ENCODE measurements around the gene MPP3.
"Not testable (repeated sequence)": the region's sequence is repeated elsewhere in the genome, so short reads cannot be mapped to it uniquely, and the experiment has no call there.

The MPP3 gene

GRCh38 chr17:43800736-43801135 lies 32.2 kb downstream of the MPP3 start:
- no peak for DNase-seq

GRCh38 chr17:43799047-43799446 lies 33.9 kb downstream of the MPP3 start:
- DNase-seq: no peak

- not testable (repeated sequence) for DNase-seq
Observed at GRCh38 chr17:43798024-43798423, 34.9 kb downstream of the MPP3 start.

GRCh38 chr17:43792668-43793067 lies 40.3 kb downstream of the MPP3 start:
- not testable (repeated sequence) for DNase-seq

GRCh38 chr17:43791589-43791988 lies 41.4 kb downstream of the MPP3 start:
- DNase-seq: no peak

- no peak for DNase-seq
Observed at GRCh38 chr17:43790311-43790940, 42.5 kb downstream of the MPP3 start.

GRCh38 chr17:43789482-43789881 lies 43.5 kb downstream of the MPP3 start:
- DNase-seq: no peak

- DNase-seq: no peak
Observed at GRCh38 chr17:43788540-43788939, 44.4 kb downstream of the MPP3 start.

- DNase-seq: no peak
Observed at GRCh38 chr17:43787728-43788127, 45.2 kb downstream of the MPP3 start.

- no peak for DNase-seq
Observed at GRCh38 chr17:43784628-43785101, 48.3 kb downstream of the MPP3 start.

GRCh38 chr17:43784068-43784467 lies 48.9 kb downstream of the MPP3 start:
- no peak for DNase-seq

- DNase-seq: no peak
Observed at GRCh38 chr17:43782913-43783680, 49.8 kb downstream of the MPP3 start.

GRCh38 chr17:43780135-43780534 lies 52.8 kb downstream of the MPP3 start, which contains the start of gene CFAP97D1:
Gene CFAP97D1, plus strand, starts transcription at chr17:43780435. Its CDS starts 28 bp downstream, at chr17:43780463.
- no peak for DNase-seq

- DNase-seq: peak; percentile 44
Observed at GRCh38 chr17:43779145-43780125, 53.5 kb downstream of the MPP3 start.

GRCh38 chr17:43778337-43779144 lies 54.4 kb downstream of the MPP3 start, which contains the start of gene DUSP3:
Gene DUSP3, minus strand, starts transcription at chr17:43778977. Its CDS starts 53 bp downstream, at chr17:43778924.
- peak; percentile 33 for DNase-seq

- no peak for DNase-seq
Observed at GRCh38 chr17:43774304-43775250, 58.4 kb downstream of the MPP3 start.

- peak; percentile 80 for DNase-seq
Observed at GRCh38 chr17:43772877-43773648, 59.9 kb downstream of the MPP3 start.

GRCh38 chr17:43771463-43771862 lies 61.5 kb downstream of the MPP3 start:
- no peak for DNase-seq

- DNase-seq: no peak
Observed at GRCh38 chr17:43770957-43771356, 62.0 kb downstream of the MPP3 start.

- no peak for DNase-seq
Observed at GRCh38 chr17:43769859-43770258, 63.1 kb downstream of the MPP3 start.

Data from KG1 (cell line).